Measurements from ENCODE around the gene HOXD12.

Gene HOXD12

DNA sequence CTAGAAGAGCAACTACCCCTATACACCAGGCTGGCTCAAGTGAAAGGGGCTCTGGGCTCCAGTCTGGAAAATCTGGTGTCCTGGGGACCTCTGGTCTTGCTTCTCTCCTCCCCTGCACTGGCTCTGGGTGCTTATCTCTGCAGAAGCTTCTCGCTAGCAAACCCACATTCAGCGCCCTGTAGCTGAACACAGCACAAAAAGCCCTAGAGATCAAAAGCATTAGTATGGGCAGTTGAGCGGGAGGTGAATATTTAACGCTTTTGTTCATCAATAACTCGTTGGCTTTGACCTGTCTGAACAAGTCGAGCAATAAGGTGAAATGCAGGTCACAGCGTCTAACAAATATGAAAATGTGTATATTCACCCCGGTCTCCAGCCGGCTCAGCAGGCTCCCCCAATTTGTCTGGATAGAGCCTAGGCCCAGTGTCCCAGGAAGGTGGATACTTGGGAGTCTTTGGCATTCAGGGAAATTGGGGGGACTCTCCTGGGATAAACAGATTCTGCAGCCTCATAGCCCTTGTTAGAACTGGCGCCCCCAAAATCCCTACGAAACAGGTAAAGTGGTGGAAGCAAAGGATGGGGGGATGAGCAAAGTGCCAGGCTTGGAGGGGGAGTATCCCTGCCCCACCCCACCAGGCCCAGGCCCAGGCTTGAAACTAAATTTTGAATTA lies 49.3 kb downstream of the HOXD12 start:
- no peak for TF ChIP-seq MYC (IDR thresholded peaks at IDR 0.05; ENCODE audit: low read depth, low read length)
- H3K4me3 ChIP-seq (ENCODE audit: low read depth, low read length): no peak overlapping the region

DNA sequence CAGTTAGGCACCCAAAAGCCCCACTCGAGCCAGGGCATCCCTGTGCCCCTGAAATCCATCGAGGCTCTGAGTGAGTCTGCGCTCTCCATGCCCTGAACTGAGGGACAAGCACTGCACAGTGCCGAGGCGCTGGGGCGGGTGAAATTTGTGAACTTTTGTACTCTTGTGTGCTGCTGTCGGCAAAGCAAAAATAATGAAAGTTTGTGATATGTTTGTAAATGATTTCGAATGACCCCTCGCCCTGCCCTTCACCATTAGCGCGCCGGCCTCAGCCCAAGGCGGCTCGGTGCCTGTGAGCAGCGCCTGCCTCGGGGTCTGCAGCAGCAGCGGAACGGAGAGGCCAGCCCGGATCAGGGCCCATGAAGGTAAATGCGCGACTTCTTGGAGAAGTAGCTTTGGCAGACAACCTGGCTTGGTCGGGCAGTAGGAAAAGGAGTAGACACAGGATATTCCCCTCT lies 49.9 kb downstream of the HOXD12 start:
- H3K4me3 ChIP-seq (ENCODE audit: low read depth, low read length): no peak overlapping the region
- no peak for DNase-seq (ENCODE audit: low read depth)
- TF ChIP-seq, protein P1, sequence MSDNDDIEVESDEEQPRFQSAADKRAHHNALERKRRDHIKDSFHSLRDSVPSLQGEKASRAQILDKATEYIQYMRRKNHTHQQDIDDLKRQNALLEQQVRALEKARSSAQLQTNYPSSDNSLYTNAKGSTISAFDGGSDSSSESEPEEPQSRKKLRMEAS (IDR thresholded peaks at IDR 0.05; ENCODE audit: low read depth, low read length): no peak
- TF ChIP-seq POLR2A (IDR thresholded peaks at IDR 0.05; ENCODE audit: extremely low read depth, insufficient read length) (no peak), MYC (IDR thresholded peaks at IDR 0.05; ENCODE audit: low read depth, low read length) (no peak)
- TF ChIP-seq, protein P2, sequence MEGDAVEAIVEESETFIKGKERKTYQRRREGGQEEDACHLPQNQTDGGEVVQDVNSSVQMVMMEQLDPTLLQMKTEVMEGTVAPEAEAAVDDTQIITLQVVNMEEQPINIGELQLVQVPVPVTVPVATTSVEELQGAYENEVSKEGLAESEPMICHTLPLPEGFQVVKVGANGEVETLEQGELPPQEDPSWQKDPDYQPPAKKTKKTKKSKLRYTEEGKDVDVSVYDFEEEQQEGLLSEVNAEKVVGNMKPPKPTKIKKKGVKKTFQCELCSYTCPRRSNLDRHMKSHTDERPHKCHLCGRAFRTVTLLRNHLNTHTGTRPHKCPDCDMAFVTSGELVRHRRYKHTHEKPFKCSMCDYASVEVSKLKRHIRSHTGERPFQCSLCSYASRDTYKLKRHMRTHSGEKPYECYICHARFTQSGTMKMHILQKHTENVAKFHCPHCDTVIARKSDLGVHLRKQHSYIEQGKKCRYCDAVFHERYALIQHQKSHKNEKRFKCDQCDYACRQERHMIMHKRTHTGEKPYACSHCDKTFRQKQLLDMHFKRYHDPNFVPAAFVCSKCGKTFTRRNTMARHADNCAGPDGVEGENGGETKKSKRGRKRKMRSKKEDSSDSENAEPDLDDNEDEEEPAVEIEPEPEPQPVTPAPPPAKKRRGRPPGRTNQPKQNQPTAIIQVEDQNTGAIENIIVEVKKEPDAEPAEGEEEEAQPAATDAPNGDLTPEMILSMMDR (IDR thresholded peaks at IDR 0.05; ENCODE audit: low read depth, low read length): no peak

More for the DNA sequence above, 49.3 kb downstream of the HOXD12 start:
- no peak for DNase-seq (ENCODE audit: low read depth)

DNA sequence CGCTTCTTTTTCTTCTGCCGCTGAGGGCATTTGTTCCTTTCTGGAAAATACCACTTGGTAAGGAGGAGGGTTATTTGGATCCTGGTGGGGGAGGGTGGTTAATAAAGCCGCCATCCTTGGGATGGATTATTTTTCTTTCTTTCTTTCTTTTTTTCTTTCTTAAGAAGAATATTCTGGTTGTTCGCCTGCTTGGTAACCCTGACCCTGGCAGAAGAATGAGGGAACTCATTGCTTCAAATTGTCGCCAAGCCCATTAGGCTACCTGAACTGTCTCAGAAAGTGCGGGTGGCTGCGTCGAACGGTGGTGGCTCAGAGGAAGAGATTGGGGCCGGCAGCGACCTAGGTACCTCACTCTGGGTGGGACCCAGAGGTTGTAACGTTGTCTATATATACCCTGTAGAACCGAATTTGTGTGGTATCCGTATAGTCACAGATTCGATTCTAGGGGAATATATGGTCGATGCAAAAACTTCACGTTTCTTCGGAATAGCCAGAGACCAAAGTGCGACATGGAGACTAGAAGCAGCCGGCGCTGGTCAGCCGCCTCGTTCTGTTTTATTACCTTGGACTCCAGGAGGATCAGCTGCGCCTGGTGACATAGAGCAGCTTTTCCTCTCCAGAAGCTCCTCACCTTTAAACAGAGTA lies 50.5 kb downstream of the HOXD12 start:
- TF ChIP-seq, protein P2 (IDR thresholded peaks at IDR 0.05; ENCODE audit: low read depth, low read length): no peak
- TF ChIP-seq, protein P1 (IDR thresholded peaks at IDR 0.05; ENCODE audit: low read depth, low read length): no peak
- no peak overlapping the region for H3K4me3 ChIP-seq (ENCODE audit: low read depth, low read length)
- DNase-seq (ENCODE audit: low read depth): no peak

DNA sequence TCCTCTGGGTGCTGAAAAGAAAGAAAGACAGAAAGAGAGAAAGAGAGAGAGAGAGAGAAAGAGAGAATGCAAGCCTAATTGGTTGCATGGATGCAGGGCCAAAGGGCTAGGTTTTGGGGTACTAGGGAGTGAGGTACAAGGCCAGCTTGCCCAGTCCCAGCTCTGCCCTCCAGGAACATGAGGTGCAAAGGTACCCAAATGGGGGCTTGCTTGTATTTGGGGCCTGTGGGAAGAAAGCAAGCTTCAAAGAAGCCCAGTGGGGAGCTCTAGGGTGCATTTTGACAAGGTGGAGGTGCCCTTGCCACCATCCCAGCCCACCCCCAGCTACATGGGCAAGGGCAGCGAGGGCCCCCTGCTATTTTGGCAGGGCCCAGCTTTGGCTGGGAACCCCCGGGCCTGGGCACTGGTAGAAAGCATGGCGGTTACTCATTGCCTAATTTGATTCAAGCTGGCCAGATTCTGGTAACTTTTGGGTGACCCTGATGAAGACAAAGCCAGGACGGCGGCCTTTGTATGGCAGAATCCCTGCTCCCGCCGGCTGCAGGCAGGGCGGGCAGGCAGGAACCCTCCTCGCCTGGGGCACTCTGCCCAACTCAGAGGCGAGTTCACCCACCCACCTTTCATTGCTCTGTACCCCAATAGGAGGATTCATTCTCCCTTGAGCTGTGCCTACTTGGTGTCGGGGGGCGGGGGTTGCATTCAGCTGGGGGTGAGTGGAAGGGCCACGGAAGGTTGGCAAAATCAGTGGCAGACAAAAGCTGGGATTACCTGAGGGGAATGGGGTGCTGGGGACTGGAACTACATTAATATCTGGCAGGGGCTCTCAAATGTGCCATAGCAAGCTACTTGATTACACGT lies 51.2 kb downstream of the HOXD12 start:
- no peak for TF ChIP-seq MYC (IDR thresholded peaks at IDR 0.05; ENCODE audit: low read depth, low read length)
- DNase-seq (ENCODE audit: low read depth): no peak
- H3K4me3 ChIP-seq (ENCODE audit: low read depth, low read length): no peak overlapping the region

DNA sequence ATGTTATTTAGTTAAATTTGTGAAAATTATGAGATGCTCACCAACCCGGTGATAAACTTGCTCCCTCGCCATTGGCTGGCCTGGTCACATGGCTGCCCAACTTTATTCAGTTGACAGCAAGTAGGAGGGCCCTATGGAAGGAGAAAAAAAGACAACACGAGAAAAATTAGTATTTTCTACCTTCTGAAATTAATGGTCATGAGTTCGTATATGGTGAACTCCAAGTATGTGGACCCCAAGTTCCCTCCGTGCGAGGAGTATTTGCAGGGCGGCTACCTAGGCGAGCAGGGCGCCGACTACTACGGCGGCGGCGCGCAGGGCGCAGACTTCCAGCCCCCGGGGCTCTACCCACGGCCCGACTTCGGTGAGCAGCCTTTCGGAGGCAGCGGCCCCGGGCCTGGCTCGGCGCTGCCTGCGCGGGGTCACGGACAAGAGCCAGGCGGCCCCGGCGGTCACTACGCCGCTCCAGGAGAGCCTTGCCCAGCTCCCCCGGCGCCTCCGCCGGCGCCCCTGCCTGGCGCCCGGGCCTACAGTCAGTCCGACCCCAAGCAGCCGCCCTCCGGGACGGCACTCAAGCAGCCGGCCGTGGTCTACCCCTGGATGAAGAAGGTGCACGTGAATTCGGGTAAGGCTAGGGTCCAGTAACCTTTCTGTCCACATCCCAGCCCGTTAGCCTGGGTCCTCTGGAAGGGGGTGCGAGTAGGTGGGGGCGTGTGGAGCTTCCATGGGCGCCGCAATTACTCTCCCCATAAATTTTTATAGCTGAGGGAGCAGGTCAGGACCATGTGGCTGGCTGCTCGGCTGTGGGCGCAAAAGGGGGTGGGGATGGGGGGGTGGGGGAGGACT lies 52.1 kb downstream of the HOXD12 start, which contains the start of gene HOXD4:
Gene HOXD4, plus strand, starts transcription at position 109 of the 846 bp plus-strand sequence. Its CDS starts 84 bp downstream, at position 193.
- H3K4me3 ChIP-seq (ENCODE audit: low read depth, low read length): no peak within 1 kb of the TSS
- TF ChIP-seq, protein P1 (IDR thresholded peaks at IDR 0.05; ENCODE audit: low read depth, low read length): no peak
- TF ChIP-seq POLR2A (IDR thresholded peaks at IDR 0.05; ENCODE audit: extremely low read depth, insufficient read length) (no peak), MYC (IDR thresholded peaks at IDR 0.05; ENCODE audit: low read depth, low read length) (no peak)
- TF ChIP-seq, protein P2 (IDR thresholded peaks at IDR 0.05; ENCODE audit: low read depth, low read length): no peak
- DNase-seq (ENCODE audit: low read depth): no peak
